B cell (primary cell): ENCODE measurements around the gene LRRC14B. TPM values are rescaled to one million over a fixed set of nuclear protein-coding genes. Genes with fewer than 3 reads are reported as not detected.

ENCODE experiments used
- ATAC-seq: fragments of 200-7000 bp; cut with Tn5 transposase; one replicate; pipeline ENCODE4 v1.10.0; 2021; ENCODE audit warnings: low read depth, mild to moderate bottlenecking, moderate number of reproducible peaks, moderate library complexity
- CTCF ChIA-PET: fragments of 350-600 bp; sonication (Branson Sonifier 250); formaldehyde crosslinking; loops from one replicate; lab custom pipeline; 2021; ENCODE audit warnings: antibody characterized with exemption, inconsistent platforms; lab: Charles Lee
- POLR2A ChIA-PET: fragments of 350-600 bp; sonication (Branson Sonifier 250); formaldehyde crosslinking; loops from one replicate; lab custom pipeline; 2021; ENCODE audit warnings: antibody characterized with exemption; lab: Charles Lee
- DNase-seq: peaks from one replicate; pipeline ENCODE4 v3.0.0; 2013
- H2AFZ ChIP-seq: 2 replicates; pipeline ENCODE4 v1.6.1; 2012; ENCODE audit warnings: mild to moderate bottlenecking, low read depth, low read length; ENCODE audit not compliant: insufficient read depth, poor library complexity, severe bottlenecking
- H3K27ac ChIP-seq, 2 donors: 1 replicate in 1 of 2; 2 replicates in 1 of 2; pipeline ENCODE4 v1.5.1; 2012 to 2013; ENCODE audit warnings: low read length in 2 of 2, mild to moderate bottlenecking in 2 of 2, moderate library complexity in 1 of 2
- H3K27me3 ChIP-seq, 4 experiments: fragments of 200-600 bp in 1 of 4; sonication (generic) in 1 of 4; replicated peaks in 1 of 4; 1 replicate in 2 of 4; 2 replicates in 2 of 4; pipeline versions ENCODE4 v1.6.1 to v1.7.0; 2013 to 2016; ENCODE audit warnings: low read length in 3 of 4, mild to moderate bottlenecking in 2 of 4, mixed read lengths in 1 of 4, moderate library complexity in 1 of 4; ENCODE audit not compliant: insufficient read depth in 4 of 4, control insufficient read depth in 3 of 4; ENCODE audit errors: control extremely low read depth in 1 of 4
- H3K36me3 ChIP-seq, 2 experiments: replicated peaks in 1 of 2; 1 replicate in 1 of 2; 2 replicates in 1 of 2; pipeline versions ENCODE4 v1.6.1 to v1.7.1; 2013; ENCODE audit warnings: low read length in 1 of 2; ENCODE audit not compliant: insufficient read depth in 2 of 2, control insufficient read depth in 1 of 2; ENCODE audit errors: control extremely low read depth in 1 of 2, extremely low read depth in 1 of 2
- H3K4me1 ChIP-seq, 2 donors: fragments of 200-600 bp in 1 of 2; sonication (generic) in 1 of 2; 1 replicate in 1 of 2; 2 replicates in 1 of 2; pipeline versions ENCODE4 v1.5.1 to v1.6.1; 2013 to 2017; ENCODE audit warnings: low read length in 2 of 2; ENCODE audit not compliant: control insufficient read depth in 2 of 2, insufficient read depth in 2 of 2
- H3K4me2 ChIP-seq: replicated peaks from 2 replicates; pipeline ENCODE3; 2012; ENCODE audit warnings: mild to moderate bottlenecking, low read depth, low read length; ENCODE audit not compliant: poor library complexity, severe bottlenecking
- H3K4me3 ChIP-seq, 5 experiments: fragments of 200-600 bp in 1 of 5; sonication (generic) in 1 of 5; 1 replicate in 3 of 5; 2 replicates in 2 of 5; pipeline versions ENCODE4 v1.5.1 to v1.7.0; 2011 to 2016; ENCODE audit warnings: low read length in 4 of 5, mild to moderate bottlenecking in 4 of 5, low read depth in 2 of 5, control low read depth in 1 of 5, moderate library complexity in 1 of 5; ENCODE audit not compliant: insufficient read depth in 1 of 5; ENCODE audit errors: control extremely low read depth in 1 of 5, extremely low read depth in 1 of 5
- H3K79me2 ChIP-seq: fragments of 200-600 bp; sonication (generic); one replicate; pipeline ENCODE4 v1.6.0; 2016; ENCODE audit warnings: low read length; ENCODE audit not compliant: control insufficient read depth, insufficient read depth
- H3K9ac ChIP-seq: fragments of 200-600 bp; sonication (generic); 2 replicates; pipeline ENCODE4 v1.6.1; 2017; ENCODE audit warnings: mild to moderate bottlenecking, low read length, moderate library complexity
- H3K9me3 ChIP-seq, 3 donors: one replicate each; pipeline versions ENCODE4 v1.6.1 to v1.7.1; 2013; ENCODE audit warnings: low read length in 2 of 3; ENCODE audit not compliant: control insufficient read depth in 2 of 3, insufficient read depth in 1 of 3; ENCODE audit errors: control extremely low read depth in 1 of 3
- H4K20me1 ChIP-seq: 2 replicates; pipeline ENCODE4 v1.6.0; 2012; ENCODE audit warnings: mild to moderate bottlenecking, low read length; ENCODE audit not compliant: insufficient read depth, control insufficient read depth, poor library complexity, severe bottlenecking
- H3K27ac Mint-ChIP-seq: one replicate; pipeline ENCODE4 v1.8.0; 2021; ENCODE audit warnings: mixed read lengths
- H3K27me3 Mint-ChIP-seq: one replicate; pipeline ENCODE4 v1.8.0; 2021; ENCODE audit warnings: mixed read lengths
- H3K4me1 Mint-ChIP-seq: one replicate; pipeline ENCODE4 v1.8.0; 2021; ENCODE audit warnings: mixed read lengths
- H3K4me3 Mint-ChIP-seq: one replicate; pipeline ENCODE4 v1.8.0; 2021; ENCODE audit warnings: mixed read lengths
- H3K9me3 Mint-ChIP-seq: one replicate; pipeline ENCODE4 v1.8.0; 2022; ENCODE audit warnings: mixed read lengths; ENCODE audit not compliant: insufficient read depth
- CTCF ChIP-seq: fragments of 200-600 bp; IDR thresholded peaks from one replicate; pipeline ENCODE4 v1.8.0; 2022; ENCODE audit warnings: antibody characterized with exemption, mild to moderate bottlenecking
- EZH2 ChIP-seq: IDR thresholded peaks from 2 replicates; pipeline ENCODE4 v1.6.1; 2012; ENCODE audit warnings: borderline replicate concordance, low read depth, mild to moderate bottlenecking, moderate library complexity, low read length; ENCODE audit not compliant: insufficient read depth, poor library complexity, severe bottlenecking
- WGBS: methylation state at CpG from one replicate; pipeline ENCODE4 v1.1.5; 2013; ENCODE audit warnings: missing lambda C conversion rate; ENCODE audit not compliant: insufficient coverage; 5-methylcytosine and 5-hydroxymethylcytosine counted together
- intact Hi-C: fragments of 100-400 bp; cut with micrococcal nuclease; formaldehyde crosslinking; loops from one replicate; pipeline ENCODE4 v1.10.0; 2022
- polyA plus RNA-seq: library from polyadenylated mRNA; depleted of rRNA; stranded (reverse); fragments of >200 nt; gene quantifications from 2 replicates; pipeline ENCODE4 v1.2.3, GENCODE V29; 2012
- total RNA-seq, 2 donors: library from RNA; stranded (reverse); fragments of 120-200 nt in 1 of 2; gene quantifications; 1 replicate in 1 of 2; 2 replicates in 1 of 2; pipeline versions ENCODE4 v1.2.3 to v1.2.4, GENCODE V29; 2013 to 2022

Gene LRRC14B
- total and polyA plus RNA-seq, 2 donors (not counting 1 experiment from before 2014, with no cell fraction given), result 0.06 TPM; not detected in 1

DNA sequence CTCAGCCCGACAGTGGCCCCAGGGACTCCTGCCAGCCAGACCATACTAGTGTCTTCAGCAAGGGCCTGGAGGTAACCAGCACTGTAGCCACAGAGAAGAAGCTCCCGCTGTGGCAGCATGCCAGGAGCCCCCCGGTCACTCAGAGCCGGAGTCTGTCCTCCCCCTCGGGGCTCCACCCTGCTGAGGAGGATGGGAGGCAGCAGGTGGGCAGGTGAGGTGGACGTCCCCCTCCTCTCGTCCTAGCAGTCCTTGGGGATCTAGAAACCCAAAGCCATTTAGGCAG is 28.0 kb upstream of the LRRC14B start:
- 93% methylated on average over 7 of the region's 7 CpGs for WGBS
- H2AFZ ChIP-seq, result no peak overlapping the region
- CTCF ChIA-PET, result no interaction called here
- Mint-ChIP-seq H3K4me1 (no peaks in the 10 kb centered on the region), H3K27ac (no peak overlapping the region), H3K4me3 (no peak overlapping the region), H3K27me3 (peaks cover 15% of the 10 kb centered on the region), H3K9me3 (no peaks in the 10 kb centered on the region)
- intact Hi-C loops, result no loop called here
- TF ChIP-seq EZH2, result no peak
- TF ChIP-seq CTCF, result no peak
- H3K4me3 ChIP-seq, result no peak overlapping the region
- DNase-seq (no peak), ATAC-seq (no peak)
- H3K27ac ChIP-seq, result no peak overlapping the region
- H3K4me1 ChIP-seq, result no peaks in the 10 kb centered on the region
- no peaks in the 10 kb centered on the region for H3K36me3 ChIP-seq
- POLR2A ChIA-PET, result no interaction called here
- H3K4me2 ChIP-seq, result no peak overlapping the region
- H3K27me3 ChIP-seq, result no peaks in the 10 kb centered on the region
- no peaks in the 10 kb centered on the region for H3K79me2 ChIP-seq
- no peak overlapping the region for H3K9ac ChIP-seq
- H4K20me1 ChIP-seq, result no peaks in the 10 kb centered on the region
- peaks cover 0 to 6% (median 0%) of the 10 kb centered on the region in 3 donors for H3K9me3 ChIP-seq

DNA sequence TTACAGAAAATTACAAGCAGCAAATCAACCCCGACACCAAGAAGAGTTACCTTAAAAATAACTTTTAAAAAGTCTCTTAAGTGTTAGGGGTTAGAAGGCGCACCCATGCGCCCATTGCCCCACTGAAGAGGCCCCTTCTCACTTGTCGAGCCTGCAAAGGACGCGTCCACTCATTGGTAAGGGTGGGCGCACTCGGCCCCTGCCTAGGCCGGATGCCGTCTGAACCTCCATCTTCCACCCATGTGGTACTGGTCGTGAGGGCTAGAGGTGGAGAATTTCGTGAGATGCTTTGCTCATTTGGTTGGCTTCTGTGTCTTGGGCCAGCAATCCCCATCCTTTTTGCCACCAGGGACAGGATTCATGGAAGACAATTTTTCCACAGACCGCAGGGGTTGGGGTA is 27.5 kb upstream of the LRRC14B start:
- H3K4me1 Mint-ChIP-seq, result no peaks in the 10 kb centered on the region
- Histone ChIP-seq H3K27ac (no peak overlapping the region), H3K27me3 (no peaks in the 10 kb centered on the region), H3K4me1 (no peaks in the 10 kb centered on the region), H4K20me1 (no peaks in the 10 kb centered on the region), H3K9ac (no peak overlapping the region), H3K9me3 (peaks cover 0 to 6% (median 0%) of the 10 kb centered on the region in 3 donors), H3K4me2 (no peak overlapping the region), H3K79me2 (no peaks in the 10 kb centered on the region), H3K4me3 (no peak overlapping the region), H3K36me3 (no peaks in the 10 kb centered on the region), H2AFZ (no peak overlapping the region)
- no peak for ATAC-seq
- no peak overlapping the region for H3K4me3 Mint-ChIP-seq
- CTCF ChIA-PET, result no interaction called here
- peaks cover 15% of the 10 kb centered on the region for H3K27me3 Mint-ChIP-seq
- no peaks in the 10 kb centered on the region for H3K9me3 Mint-ChIP-seq
- no peak for DNase-seq
- intact Hi-C loops, result no loop called here
- H3K27ac Mint-ChIP-seq, result no peak overlapping the region
- TF ChIP-seq CTCF, result no peak
- no peak for TF ChIP-seq EZH2
- WGBS, result 100% methylated on average over 4 of the region's 13 CpGs
- POLR2A ChIA-PET, result no interaction called here
